NB4 (cell line): ENCODE data around the gene TTLL12.

Source experiments
- POLR2A ChIP-seq: IDR thresholded peaks from 2 replicates; pipeline ENCODE4 v1.6.1; 2011; ENCODE audit warnings: mild to moderate bottlenecking; ENCODE audit not compliant: insufficient read length; ENCODE audit errors: extremely low read depth
- TF ChIP-seq, protein P1 (sequence below): IDR thresholded peaks from one replicate; pipeline ENCODE4 v1.5.1; 2012; ENCODE audit warnings: low read depth, low read length

DNA sequence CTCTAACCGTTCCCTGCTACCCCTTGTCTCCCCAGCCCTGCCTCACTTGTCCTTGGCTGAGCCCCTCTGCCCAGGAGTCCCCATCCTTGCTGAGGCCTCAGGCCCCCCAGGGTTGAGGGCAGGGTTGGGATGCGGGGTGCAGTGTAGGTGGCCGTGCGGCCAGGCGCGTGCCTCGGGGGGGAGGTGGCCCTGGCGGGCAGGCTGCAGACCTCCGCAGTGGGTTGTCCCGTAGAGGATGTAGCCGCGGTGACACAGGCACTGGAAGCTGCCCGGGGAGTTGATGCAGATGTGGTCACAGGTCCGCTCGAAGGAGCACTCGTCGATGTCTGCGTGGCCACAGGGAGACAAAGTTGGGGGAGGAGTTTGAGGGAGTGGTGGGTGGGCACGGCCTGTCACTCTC lies 41.9 kb upstream of the TTLL12 start:
- TF ChIP-seq POLR2A: no peak
- TF ChIP-seq, protein P1, sequence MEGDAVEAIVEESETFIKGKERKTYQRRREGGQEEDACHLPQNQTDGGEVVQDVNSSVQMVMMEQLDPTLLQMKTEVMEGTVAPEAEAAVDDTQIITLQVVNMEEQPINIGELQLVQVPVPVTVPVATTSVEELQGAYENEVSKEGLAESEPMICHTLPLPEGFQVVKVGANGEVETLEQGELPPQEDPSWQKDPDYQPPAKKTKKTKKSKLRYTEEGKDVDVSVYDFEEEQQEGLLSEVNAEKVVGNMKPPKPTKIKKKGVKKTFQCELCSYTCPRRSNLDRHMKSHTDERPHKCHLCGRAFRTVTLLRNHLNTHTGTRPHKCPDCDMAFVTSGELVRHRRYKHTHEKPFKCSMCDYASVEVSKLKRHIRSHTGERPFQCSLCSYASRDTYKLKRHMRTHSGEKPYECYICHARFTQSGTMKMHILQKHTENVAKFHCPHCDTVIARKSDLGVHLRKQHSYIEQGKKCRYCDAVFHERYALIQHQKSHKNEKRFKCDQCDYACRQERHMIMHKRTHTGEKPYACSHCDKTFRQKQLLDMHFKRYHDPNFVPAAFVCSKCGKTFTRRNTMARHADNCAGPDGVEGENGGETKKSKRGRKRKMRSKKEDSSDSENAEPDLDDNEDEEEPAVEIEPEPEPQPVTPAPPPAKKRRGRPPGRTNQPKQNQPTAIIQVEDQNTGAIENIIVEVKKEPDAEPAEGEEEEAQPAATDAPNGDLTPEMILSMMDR: no peak
